Caco-2 (cell line): ENCODE measurements around the gene CERS3. TPM values are rescaled to one million over a fixed set of nuclear protein-coding genes. Genes with fewer than 3 reads are reported as not detected.

Experiments used
- BruUV-seq: library from RNA; stranded (reverse); fragments of 400-500 nt; replicated peaks from 2 replicates; lab custom pipeline; 2021; lab: Mats Ljungman, UMichigan
- CTCF ChIA-PET: fragments of 300-600 bp; sonication (Branson Sonifier 250); formaldehyde crosslinking; loops from one replicate; lab custom pipeline; 2022; ENCODE audit warnings: antibody characterized with exemption; lab: Charles Lee
- POLR2A ChIA-PET: fragments of 300-600 bp; sonication (Branson Sonifier 250); formaldehyde crosslinking; loops from one replicate; lab custom pipeline; 2022; ENCODE audit warnings: antibody characterized with exemption; lab: Charles Lee
- DNase-seq, 2 experiments: peaks; one replicate each; pipeline versions ENCODE4 v3.0.0 to v3.0.0-alpha.2; 2020 to 2022
- H3K27me3 ChIP-seq: replicated peaks from 2 replicates; pipeline ENCODE4 v1.6.0; 2011; ENCODE audit warnings: low read length; ENCODE audit not compliant: control insufficient read depth, insufficient read depth
- H3K36me3 ChIP-seq: 2 replicates; pipeline ENCODE4 v1.5.1; 2011; ENCODE audit warnings: low read length; ENCODE audit not compliant: control insufficient read depth, insufficient read depth
- H3K4me1 ChIP-seq: fragments of 250-450 bp; sonication (Bioruptor Pico); 2 replicates; pipeline ENCODE4 v1.5.1; 2020; ENCODE audit warnings: mild to moderate bottlenecking
- H3K4me3 ChIP-seq: 2 replicates; pipeline ENCODE4 v1.5.1; 2011; ENCODE audit warnings: low read depth, mild to moderate bottlenecking, control low read depth, low read length
- H3K9me3 ChIP-seq: fragments of 250-450 bp; sonication (Bioruptor Pico); 2 replicates; pipeline ENCODE4 v1.5.1; 2020; ENCODE audit warnings: mild to moderate bottlenecking, moderate library complexity
- H3K27ac Mint-ChIP-seq: one replicate; pipeline ENCODE4 v1.8.0; 2022; ENCODE audit warnings: mixed read lengths; ENCODE audit not compliant: unreplicated experiment
- H3K27me3 Mint-ChIP-seq: one replicate; pipeline ENCODE4 v1.8.0; 2022; ENCODE audit warnings: mixed read lengths; ENCODE audit not compliant: insufficient read depth, unreplicated experiment
- H3K36me3 Mint-ChIP-seq: one replicate; pipeline ENCODE4 v1.8.0; 2022; ENCODE audit warnings: mild to moderate bottlenecking, mixed read lengths; ENCODE audit not compliant: insufficient read depth, unreplicated experiment
- H3K4me1 Mint-ChIP-seq: one replicate; pipeline ENCODE4 v1.8.0; 2022; ENCODE audit warnings: low read depth, mixed read lengths; ENCODE audit not compliant: unreplicated experiment
- H3K4me3 Mint-ChIP-seq: one replicate; pipeline ENCODE4 v1.8.0; 2022; ENCODE audit warnings: mild to moderate bottlenecking, moderate library complexity, mixed read lengths; ENCODE audit not compliant: unreplicated experiment
- H3K9me3 Mint-ChIP-seq: one replicate; pipeline ENCODE4 v1.8.0; 2022; ENCODE audit warnings: mixed read lengths; ENCODE audit not compliant: unreplicated experiment
- intact Hi-C: fragments of 100-400 bp; cut with micrococcal nuclease; formaldehyde crosslinking; loops from one replicate; pipeline ENCODE4 v1.10.0; 2022; ENCODE audit not compliant: unreplicated experiment
- total RNA-seq: library from RNA; stranded (reverse); gene quantifications from 2 replicates; pipeline ENCODE4 v1.2.3, GENCODE V29; 2022
- TF ChIP-seq, protein P1 (sequence below), 2 experiments: fragments of 200-600 bp in 1 of 2; IDR thresholded peaks; 1 replicate in 1 of 2; 2 replicates in 1 of 2; pipeline versions ENCODE4 v1.5.1 to v1.8.0; 2011 to 2022; ENCODE audit warnings: antibody characterized with exemption in 1 of 2, control low read depth in 1 of 2, inconsistent platforms in 1 of 2, low read depth in 1 of 2, low read length in 1 of 2, mild to moderate bottlenecking in 1 of 2, moderate library complexity in 1 of 2; ENCODE audit not compliant: insufficient read depth in 1 of 2, severe bottlenecking in 1 of 2, unreplicated experiment in 1 of 2

Gene CERS3
- total RNA-seq, 1 experiment from 2014 or later: not detected

DNA sequence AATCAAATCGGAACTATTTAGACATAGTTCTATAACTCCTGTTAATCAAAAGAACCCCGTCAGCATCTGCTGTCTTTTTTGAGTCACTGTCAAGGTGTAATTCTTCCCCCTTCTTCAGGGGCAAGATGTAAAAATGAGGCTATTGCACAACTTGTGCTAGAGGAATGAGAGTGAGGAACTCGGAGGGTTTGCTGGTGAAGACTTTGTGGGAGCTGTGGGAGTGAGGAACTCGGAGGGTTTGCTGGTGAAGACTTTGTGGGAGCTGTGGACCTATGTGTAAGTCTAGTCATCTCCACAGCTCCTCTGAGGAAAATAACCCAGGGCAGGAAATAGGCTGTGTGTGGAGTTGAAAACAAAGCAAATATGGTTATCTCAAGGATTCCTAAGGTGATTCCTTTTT is 2.5 kb upstream of the CERS3 start:
- H3K27me3 ChIP-seq: no peaks in the 10 kb centered on the region; the same call in 1 of the 2 replicates
- intact Hi-C loops: no loop called here
- H3K4me1 Mint-ChIP-seq: no peaks in the 10 kb centered on the region
- no peaks in the 10 kb centered on the region for H3K9me3 ChIP-seq
- no peak overlapping the region for H3K4me3 ChIP-seq
- BruUV-seq: no TSS peak
- H3K27ac Mint-ChIP-seq: no peak overlapping the region
- no peaks in the 10 kb centered on the region for H3K4me1 ChIP-seq
- TF ChIP-seq, protein P1, sequence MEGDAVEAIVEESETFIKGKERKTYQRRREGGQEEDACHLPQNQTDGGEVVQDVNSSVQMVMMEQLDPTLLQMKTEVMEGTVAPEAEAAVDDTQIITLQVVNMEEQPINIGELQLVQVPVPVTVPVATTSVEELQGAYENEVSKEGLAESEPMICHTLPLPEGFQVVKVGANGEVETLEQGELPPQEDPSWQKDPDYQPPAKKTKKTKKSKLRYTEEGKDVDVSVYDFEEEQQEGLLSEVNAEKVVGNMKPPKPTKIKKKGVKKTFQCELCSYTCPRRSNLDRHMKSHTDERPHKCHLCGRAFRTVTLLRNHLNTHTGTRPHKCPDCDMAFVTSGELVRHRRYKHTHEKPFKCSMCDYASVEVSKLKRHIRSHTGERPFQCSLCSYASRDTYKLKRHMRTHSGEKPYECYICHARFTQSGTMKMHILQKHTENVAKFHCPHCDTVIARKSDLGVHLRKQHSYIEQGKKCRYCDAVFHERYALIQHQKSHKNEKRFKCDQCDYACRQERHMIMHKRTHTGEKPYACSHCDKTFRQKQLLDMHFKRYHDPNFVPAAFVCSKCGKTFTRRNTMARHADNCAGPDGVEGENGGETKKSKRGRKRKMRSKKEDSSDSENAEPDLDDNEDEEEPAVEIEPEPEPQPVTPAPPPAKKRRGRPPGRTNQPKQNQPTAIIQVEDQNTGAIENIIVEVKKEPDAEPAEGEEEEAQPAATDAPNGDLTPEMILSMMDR (IDR thresholded peaks at IDR 0.05; ENCODE audit: insufficient read depth in 1 of 2, low read depth in 1 of 2, low read length in 1 of 2, severe bottlenecking in 1 of 2, unreplicated experiment in 1 of 2): no peak
- ChIA-PET POLR2A (no interaction called here), CTCF (no interaction called here)
- no peaks in the 10 kb centered on the region for H3K9me3 Mint-ChIP-seq
- H3K36me3 ChIP-seq: no peaks in the 10 kb centered on the region
- DNase-seq: no peak
- no peak overlapping the region for H3K4me3 Mint-ChIP-seq
- H3K27me3 Mint-ChIP-seq: peaks cover 26% of the 10 kb centered on the region
- H3K36me3 Mint-ChIP-seq: no peaks in the 10 kb centered on the region

DNA sequence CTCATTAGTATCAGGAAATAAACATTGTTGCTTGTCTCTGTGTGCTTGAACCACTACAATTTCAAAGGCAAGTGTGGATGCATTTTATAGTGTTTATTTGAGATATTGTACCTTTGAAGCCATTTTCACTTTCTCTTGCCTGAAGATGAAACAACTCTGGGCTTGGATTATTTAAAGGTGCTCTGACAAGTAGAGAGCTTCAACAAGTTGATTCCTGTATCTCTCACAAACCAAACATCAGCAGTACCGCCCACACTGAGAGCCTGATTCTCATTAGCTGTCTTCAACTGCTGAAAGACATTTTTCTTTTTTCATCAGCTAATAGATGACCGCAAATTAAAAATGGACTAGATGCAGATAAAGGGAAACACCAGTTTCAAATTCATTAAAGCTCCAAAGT is 806 bp upstream of the CERS3 start:
- Mint-ChIP-seq H3K27ac (no peak overlapping the region), H3K4me1 (no peaks in the 10 kb centered on the region), H3K36me3 (no peaks in the 10 kb centered on the region), H3K9me3 (no peaks in the 10 kb centered on the region), H3K27me3 (peaks cover 24% of the 10 kb centered on the region), H3K4me3 (no peak overlapping the region)
- no peak for DNase-seq
- ChIA-PET CTCF (no interaction called here), POLR2A (no interaction called here)
- BruUV-seq: no TSS peak
- Histone ChIP-seq H3K27me3 (no peaks in the 10 kb centered on the region; the same call in 1 of the 2 replicates), H3K36me3 (no peaks in the 10 kb centered on the region), H3K4me1 (no peaks in the 10 kb centered on the region), H3K4me3 (no peak overlapping the region), H3K9me3 (no peaks in the 10 kb centered on the region)
- TF ChIP-seq, protein P1 (IDR thresholded peaks at IDR 0.05; ENCODE audit: insufficient read depth in 1 of 2, low read depth in 1 of 2, low read length in 1 of 2, severe bottlenecking in 1 of 2, unreplicated experiment in 1 of 2): no peak
- intact Hi-C loops: no loop called here

DNA sequence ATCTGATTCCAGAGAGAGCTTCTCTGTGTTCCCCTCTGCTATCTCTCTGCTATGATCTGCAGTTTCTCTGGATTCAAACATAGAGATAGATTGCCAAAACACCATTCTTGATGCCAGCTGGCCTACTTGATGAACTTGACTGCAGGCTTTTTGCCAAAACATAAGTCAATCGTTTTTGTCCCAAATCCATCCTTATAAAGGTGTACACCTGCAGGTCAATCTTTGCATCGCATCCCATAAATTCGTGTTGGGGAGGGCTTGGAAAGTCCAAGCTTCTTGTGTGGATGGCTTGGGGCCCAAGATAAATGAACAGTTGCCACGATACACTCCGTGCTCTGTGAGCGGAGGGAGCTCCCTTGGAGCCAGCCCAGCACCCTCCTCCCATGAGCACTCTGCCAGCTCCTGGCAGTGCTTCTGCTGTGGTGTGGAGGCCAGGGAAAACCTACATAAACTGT is 2.7 kb downstream of the CERS3 start:
- DNase-seq: no peak
- H3K4me3 Mint-ChIP-seq: no peak overlapping the region
- H3K27me3 ChIP-seq: no peaks in the 10 kb centered on the region; the same call in 1 of the 2 replicates
- TF ChIP-seq, protein P1 (IDR thresholded peaks at IDR 0.05; ENCODE audit: insufficient read depth in 1 of 2, low read depth in 1 of 2, low read length in 1 of 2, severe bottlenecking in 1 of 2, unreplicated experiment in 1 of 2): no peak
- no peaks in the 10 kb centered on the region for H3K36me3 ChIP-seq
- H3K9me3 Mint-ChIP-seq: no peaks in the 10 kb centered on the region
- intact Hi-C loops: no loop called here
- BruUV-seq: no TSS peak
- H3K9me3 ChIP-seq: no peaks in the 10 kb centered on the region
- no peaks in the 10 kb centered on the region for H3K4me1 Mint-ChIP-seq
- H3K36me3 Mint-ChIP-seq: no peaks in the 10 kb centered on the region
- ChIA-PET POLR2A (no interaction called here), CTCF (no interaction called here)
- H3K27me3 Mint-ChIP-seq: peaks cover 8% of the 10 kb centered on the region
- no peak overlapping the region for H3K4me3 ChIP-seq
- H3K27ac Mint-ChIP-seq: no peak overlapping the region
- no peaks in the 10 kb centered on the region for H3K4me1 ChIP-seq
